HG03442 (cell line): ENCODE results near the gene KCNQ5.
A peak's percentile ranks its signal among the peaks of the same experiment; 100 is the strongest.

Source experiments
- ATAC-seq: cut with Tn5 transposase; IDR thresholded peaks from one replicate; pipeline ENCODE4 v1.9.1; 2021; ENCODE audit warnings: mild to moderate bottlenecking, moderate library complexity; ENCODE audit not compliant: unreplicated experiment

Gene KCNQ5

DNA sequence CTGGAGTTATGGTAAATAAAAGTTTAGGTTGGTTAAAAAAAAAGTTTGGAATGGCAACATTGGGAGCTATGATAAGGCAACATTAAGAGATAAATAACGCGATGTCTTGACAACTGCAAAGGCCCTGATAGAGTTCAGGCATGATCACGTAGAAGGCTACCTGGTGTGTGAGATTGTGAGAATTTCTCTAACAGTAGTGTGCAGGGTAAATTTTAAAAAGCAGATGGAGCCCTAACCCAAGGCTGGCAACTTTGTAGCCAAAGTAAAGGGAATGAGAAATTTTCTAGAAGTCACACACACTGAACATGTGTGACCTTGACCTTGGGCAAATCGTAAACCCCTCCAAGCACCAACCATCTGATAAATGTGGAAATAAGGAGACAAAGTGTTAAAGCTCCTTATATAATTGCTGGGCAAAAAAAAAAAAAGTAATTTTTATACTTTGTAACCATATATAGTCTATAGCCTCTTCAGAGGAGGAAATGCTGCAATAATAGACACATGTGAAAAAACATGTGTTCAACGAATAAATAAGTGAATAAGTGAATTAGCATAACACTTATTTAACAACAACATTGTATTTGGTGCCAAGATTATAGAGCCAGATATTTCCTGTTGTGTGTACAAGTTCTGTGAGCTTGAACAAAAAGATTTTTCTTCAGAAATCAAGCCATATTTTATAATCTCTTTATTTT lies 18.2 kb downstream of the KCNQ5 start:
- no peak for ATAC-seq

GRCh38 chr6:72640615-72640930 lies 18.7 kb downstream of the KCNQ5 start:
- no peak for ATAC-seq

- peak; percentile 63 for ATAC-seq
Measured at GRCh38 chr6:72642435-72642834, 20.6 kb downstream of the KCNQ5 start.

GRCh38 chr6:72643214-72643613 lies 21.4 kb downstream of the KCNQ5 start:
- ATAC-seq, result no peak

GRCh38 chr6:72646604-72647485 lies 25.0 kb downstream of the KCNQ5 start:
- ATAC-seq, result no peak

GRCh38 chr6:72647489-72647888 lies 25.6 kb downstream of the KCNQ5 start:
- no peak for ATAC-seq

DNA sequence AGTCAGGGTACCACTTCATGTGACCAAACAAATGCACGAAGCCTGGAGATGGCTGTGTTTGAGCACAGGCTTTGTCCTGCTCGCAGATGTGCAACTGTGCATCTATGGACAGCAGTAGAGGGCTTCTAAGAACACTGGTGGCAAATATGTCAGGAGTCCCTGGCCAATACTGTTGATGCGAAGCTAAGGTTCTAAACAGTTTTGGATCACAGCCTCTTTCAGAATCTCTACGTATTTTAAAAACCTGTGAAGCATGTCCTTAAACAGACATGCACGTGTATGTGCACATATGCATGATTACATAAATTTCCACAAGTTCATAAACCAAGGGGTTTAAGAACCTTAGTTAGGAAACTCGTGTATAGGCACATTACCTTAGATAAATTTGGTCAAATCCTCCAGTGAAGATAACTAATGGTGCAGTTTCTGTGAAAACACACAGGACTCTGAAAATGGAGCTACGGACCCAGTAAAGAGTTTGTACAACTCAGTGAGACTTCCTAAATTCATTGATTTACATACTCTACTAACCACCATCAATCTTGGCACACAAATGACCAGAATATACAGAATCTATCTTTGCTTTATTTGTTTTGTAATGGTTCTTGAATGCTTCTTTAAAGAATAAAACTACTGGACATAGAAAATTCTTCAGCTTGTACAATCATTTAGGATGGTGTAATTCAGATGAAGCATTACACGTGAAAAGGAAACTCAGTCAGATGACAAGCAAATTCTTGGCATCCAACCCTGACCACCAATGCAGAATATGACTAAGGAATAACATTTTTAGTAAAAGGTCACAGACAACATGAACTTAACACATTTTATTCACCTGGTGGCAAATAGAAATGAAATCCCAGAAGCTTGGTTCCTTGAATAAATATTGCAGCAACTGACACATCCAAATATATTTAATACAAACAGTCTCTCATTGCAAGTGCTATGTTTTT lies 27.4 kb downstream of the KCNQ5 start:
- ATAC-seq, result peak; percentile 67

DNA sequence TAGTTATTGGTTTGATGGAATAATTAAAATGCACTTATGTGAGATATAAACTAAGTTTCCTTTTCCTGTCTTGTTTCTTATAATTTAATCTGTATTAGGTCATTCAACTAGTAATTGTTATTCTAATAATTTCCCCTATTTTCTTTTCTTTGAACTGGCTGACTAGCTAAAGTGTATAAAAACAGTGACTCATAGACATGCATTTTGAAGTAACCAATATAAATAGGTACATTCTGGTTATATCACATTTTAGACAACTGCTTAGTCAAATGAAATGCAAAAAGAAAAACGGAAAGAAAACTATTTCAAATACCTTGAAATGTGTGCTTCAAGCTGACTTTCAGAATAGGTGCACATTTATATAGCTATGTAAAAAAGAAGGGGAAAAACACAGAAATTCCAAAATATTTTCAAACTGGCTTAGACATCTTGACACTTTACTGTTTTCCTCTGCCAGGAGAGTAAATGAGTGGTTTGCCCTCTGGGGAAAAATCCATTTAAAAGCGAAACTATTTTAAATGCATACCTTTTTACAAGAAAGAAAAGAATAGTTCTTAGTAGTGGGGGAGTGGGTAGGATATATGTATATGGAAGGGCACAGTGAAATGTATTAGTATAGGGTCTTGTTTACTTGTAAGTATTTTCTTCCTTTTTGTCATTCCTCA lies 28.3 kb downstream of the KCNQ5 start:
- ATAC-seq, result no peak

DNA sequence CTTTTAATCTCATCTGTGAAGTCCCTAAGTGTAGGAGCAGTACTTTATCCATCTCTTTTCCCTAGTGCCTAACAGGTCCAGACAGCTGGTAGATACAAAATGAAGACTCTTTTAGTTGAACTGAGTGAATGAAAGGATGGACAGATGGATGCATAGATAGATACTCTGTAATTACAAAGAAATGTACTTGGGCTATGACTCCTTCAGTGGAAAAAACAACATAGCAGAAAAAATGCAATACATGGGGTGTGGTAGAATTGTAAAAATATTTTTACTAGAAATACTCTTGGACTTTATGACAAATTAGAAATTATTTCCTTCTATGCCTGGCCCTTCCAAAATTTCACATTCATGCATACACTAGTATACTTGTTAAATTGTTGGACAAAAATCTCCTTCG lies 29.3 kb downstream of the KCNQ5 start:
- no peak for ATAC-seq

DNA sequence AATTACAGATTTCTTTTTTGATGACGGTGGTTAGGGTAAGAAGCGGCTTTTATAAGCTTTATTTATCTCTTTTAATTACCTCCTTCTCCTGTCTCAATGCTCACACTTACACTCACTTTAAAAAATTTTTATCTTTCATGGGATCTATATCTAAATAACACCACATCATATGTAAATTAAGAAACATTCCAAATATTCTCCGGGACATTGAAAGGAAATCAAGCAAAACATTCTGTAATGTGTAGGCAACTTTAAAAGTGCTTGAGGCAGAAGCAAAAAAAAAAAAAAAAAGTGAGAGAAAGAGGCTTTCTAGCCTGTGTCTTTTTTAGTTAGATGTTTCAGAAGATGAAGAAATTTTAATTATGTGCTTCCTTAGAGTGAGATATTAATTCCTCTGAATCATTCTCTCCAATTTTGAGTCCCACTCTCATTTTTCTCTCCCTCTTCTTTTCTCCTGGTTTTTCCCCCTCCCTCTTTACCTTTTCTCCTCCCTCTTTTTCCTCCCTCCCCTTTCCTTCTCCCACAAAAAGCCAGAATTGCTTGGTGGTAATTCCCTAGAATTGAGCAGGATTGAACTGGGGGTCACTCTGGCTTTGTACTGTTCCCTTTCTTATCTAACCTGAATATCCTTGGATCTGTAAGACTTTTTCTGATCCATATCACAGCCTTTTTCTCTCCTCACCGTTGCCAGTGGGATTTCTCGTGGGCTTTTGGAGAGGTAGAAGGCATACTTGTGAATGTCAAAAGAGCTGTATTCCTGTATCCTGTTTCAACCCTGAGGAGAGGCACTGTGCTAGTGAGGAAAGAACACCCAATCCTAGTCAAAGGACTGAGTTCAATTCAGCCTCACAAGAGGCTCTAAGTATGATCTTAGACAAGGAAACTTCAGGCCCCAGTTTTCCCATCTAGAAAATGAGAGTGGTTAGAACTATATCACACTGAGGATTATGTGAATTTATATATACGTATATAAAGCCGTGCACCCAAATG lies 30.4 kb downstream of the KCNQ5 start:
- no peak for ATAC-seq

- no peak for ATAC-seq
Measured at GRCh38 chr6:72653026-72653425, 31.2 kb downstream of the KCNQ5 start.

- ATAC-seq, result peak; percentile 69
Measured at GRCh38 chr6:72654071-72654621, 32.3 kb downstream of the KCNQ5 start.

- no peak for ATAC-seq
Measured at GRCh38 chr6:72657407-72658197, 35.7 kb downstream of the KCNQ5 start.

- ATAC-seq, result no peak
Measured at GRCh38 chr6:72659754-72660153, 37.9 kb downstream of the KCNQ5 start.

DNA sequence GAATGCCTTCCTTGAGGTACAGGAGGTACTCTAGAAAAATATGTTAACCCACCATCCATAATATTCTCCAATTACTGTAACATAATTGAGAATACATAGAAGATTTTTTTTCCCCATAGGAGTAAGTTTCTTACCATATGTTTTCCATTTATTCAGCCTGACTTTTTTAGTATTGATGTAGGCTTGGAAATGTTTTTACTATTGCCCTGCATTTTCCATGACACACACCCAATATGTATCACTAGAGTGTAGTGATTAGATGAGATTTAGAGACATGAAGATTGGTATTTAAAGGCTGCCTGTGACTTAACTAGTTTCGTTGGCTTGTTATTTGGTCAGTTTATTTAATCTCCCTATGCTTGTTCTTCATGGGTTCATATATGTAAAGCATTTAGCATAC lies 39.5 kb downstream of the KCNQ5 start:
- no peak for ATAC-seq

- ATAC-seq, result no peak
Measured at GRCh38 chr6:72665599-72665998, 43.7 kb downstream of the KCNQ5 start.

GRCh38 chr6:72669324-72669723 lies 47.5 kb downstream of the KCNQ5 start:
- ATAC-seq, result no peak

- no peak for ATAC-seq
Measured at GRCh38 chr6:72672906-72673305, 51.0 kb downstream of the KCNQ5 start.
